Neural progenitor cell (in vitro differentiated cells): ENCODE data around the gene DDO.

ENCODE experiments used
- CTCF ChIP-seq: fragments of 200-600 bp; sonication (generic); IDR thresholded peaks from 2 replicates; pipeline ENCODE4 v1.5.1; 2017; ENCODE audit warnings: antibody characterized with exemption, mild to moderate bottlenecking
- EZH2 ChIP-seq: fragments of 200-600 bp; sonication (generic); IDR thresholded peaks from 2 replicates; pipeline ENCODE4 v1.6.1; 2017; ENCODE audit warnings: antibody characterized with exemption, mild to moderate bottlenecking, moderate library complexity
- EZH2phosphoT487 ChIP-seq: fragments of 200-600 bp; sonication (generic); IDR thresholded peaks from 2 replicates; pipeline ENCODE4 v1.6.1; 2017; ENCODE audit warnings: antibody characterized with exemption

- TF ChIP-seq EZH2 (no peak), CTCF (no peak), EZH2phosphoT487 (no peak)
Observed at GRCh38 chr6:110342759-110343158, 72.6 kb downstream of the DDO start.
